Panc1 (cell line): ENCODE data around the gene OVOL2. TPM values are rescaled to one million over a fixed set of nuclear protein-coding genes. Genes with fewer than 3 reads are reported as not detected.

ENCODE experiments used
- ATAC-seq: fragments of 200-7000 bp; cut with Tn5 transposase; 2 replicates; pipeline ENCODE4 v1.9.1; 2020; ENCODE audit warnings: mild to moderate bottlenecking, moderate library complexity
- BruUV-seq: library from RNA; stranded (reverse); fragments of 400-500 nt; replicated peaks from 2 replicates; lab custom pipeline; 2021; lab: Mats Ljungman, UMichigan
- CTCF ChIA-PET: fragments of 300-600 bp; sonication (Branson Sonifier 250); formaldehyde crosslinking; loops from one replicate; lab custom pipeline; 2022; ENCODE audit warnings: antibody characterized with exemption; lab: Charles Lee
- POLR2A ChIA-PET: fragments of 300-600 bp; sonication (Branson Sonifier 250); formaldehyde crosslinking; loops from one replicate; lab custom pipeline; 2022; ENCODE audit warnings: antibody characterized with exemption; lab: Charles Lee
- DNase-seq: peaks from one replicate; pipeline ENCODE4 v3.0.0-alpha.2; 2010; ENCODE audit warnings: low read depth, low spot score
- H3K27ac ChIP-seq: 2 replicates; pipeline ENCODE4 v1.5.1; 2011; ENCODE audit warnings: mild to moderate bottlenecking, low read length, inconsistent platforms
- H3K27me3 ChIP-seq: fragments of 200-500 bp; sonication (Bioruptor generic); 2 replicates; pipeline ENCODE4 v1.6.0; 2014; ENCODE audit warnings: low read length, inconsistent platforms; ENCODE audit not compliant: control insufficient read depth, insufficient read depth
- H3K36me3 ChIP-seq: fragments of 200-500 bp; sonication (Bioruptor generic); 2 replicates; pipeline ENCODE4 v1.5.1; 2014; ENCODE audit warnings: inconsistent platforms, mild to moderate bottlenecking, low read length, moderate library complexity; ENCODE audit not compliant: control insufficient read depth, insufficient read depth
- H3K4me1 ChIP-seq: 2 replicates; pipeline ENCODE4 v1.5.1; 2011; ENCODE audit warnings: inconsistent platforms, mild to moderate bottlenecking, low read length, moderate library complexity; ENCODE audit not compliant: control insufficient read depth, insufficient read depth
- H3K4me3 ChIP-seq, 2 experiments: 2 replicates each; pipeline ENCODE4 v1.5.1; 2011 to 2012; ENCODE audit warnings: low read depth in 2 of 2, low read length in 2 of 2, mild to moderate bottlenecking in 2 of 2, inconsistent platforms in 1 of 2, moderate library complexity in 1 of 2
- H3K9me3 ChIP-seq: fragments of 200-500 bp; sonication (Bioruptor generic); 2 replicates; pipeline ENCODE4 v1.5.1; 2014; ENCODE audit warnings: low read depth, mild to moderate bottlenecking, inconsistent platforms, low read length, moderate library complexity; ENCODE audit not compliant: control insufficient read depth, insufficient read depth
- POLR2AphosphoS5 ChIP-seq: IDR thresholded peaks from 2 replicates; pipeline ENCODE4 v1.6.1; 2012; ENCODE audit warnings: mild to moderate bottlenecking, low read depth, low read length, moderate library complexity
- SIN3A ChIP-seq: IDR thresholded peaks from 2 replicates; pipeline ENCODE4 v1.6.1; 2012; ENCODE audit warnings: low read depth, mild to moderate bottlenecking, low read length, moderate library complexity, borderline replicate concordance; ENCODE audit not compliant: insufficient read depth
- TCF7L2 ChIP-seq: IDR thresholded peaks from 2 replicates; pipeline ENCODE4 v1.6.1; 2011; ENCODE audit warnings: mild to moderate bottlenecking, low read depth, low read length, inconsistent platforms
- in situ Hi-C: cut with HindIII; loops from 2 replicates; pipeline ENCODE4 v1.10.0; 2016; ENCODE audit warnings: low sequenced_read_pairs, low pct_unique_long_range_greater_than_20kb
- intact Hi-C: fragments of 100-400 bp; cut with micrococcal nuclease; formaldehyde crosslinking; loops from one replicate; pipeline ENCODE4 v1.10.0; 2022; ENCODE audit not compliant: unreplicated experiment
- total RNA-seq: library from RNA; stranded (reverse); gene quantifications from one replicate; pipeline ENCODE4 v1.2.1, GENCODE V29; 2021; ENCODE audit not compliant: unreplicated experiment
- TF ChIP-seq, protein P1 (sequence below): fragments of 450-650 bp; IDR thresholded peaks from 2 replicates; pipeline ENCODE4 v1.5.1; 2017; ENCODE audit warnings: mild to moderate bottlenecking
- TF ChIP-seq, protein P2 (sequence below), 2 experiments: IDR thresholded peaks; 2 replicates each; pipeline ENCODE4 v1.6.1; 2011 to 2012; ENCODE audit warnings: low read depth in 2 of 2, control low read depth in 1 of 2, low read length in 1 of 2, mild to moderate bottlenecking in 1 of 2, moderate library complexity in 1 of 2; ENCODE audit not compliant: insufficient read depth in 1 of 2

Gene OVOL2
- total RNA-seq, 1 experiment from 2014 or later = 0.77 TPM

DNA sequence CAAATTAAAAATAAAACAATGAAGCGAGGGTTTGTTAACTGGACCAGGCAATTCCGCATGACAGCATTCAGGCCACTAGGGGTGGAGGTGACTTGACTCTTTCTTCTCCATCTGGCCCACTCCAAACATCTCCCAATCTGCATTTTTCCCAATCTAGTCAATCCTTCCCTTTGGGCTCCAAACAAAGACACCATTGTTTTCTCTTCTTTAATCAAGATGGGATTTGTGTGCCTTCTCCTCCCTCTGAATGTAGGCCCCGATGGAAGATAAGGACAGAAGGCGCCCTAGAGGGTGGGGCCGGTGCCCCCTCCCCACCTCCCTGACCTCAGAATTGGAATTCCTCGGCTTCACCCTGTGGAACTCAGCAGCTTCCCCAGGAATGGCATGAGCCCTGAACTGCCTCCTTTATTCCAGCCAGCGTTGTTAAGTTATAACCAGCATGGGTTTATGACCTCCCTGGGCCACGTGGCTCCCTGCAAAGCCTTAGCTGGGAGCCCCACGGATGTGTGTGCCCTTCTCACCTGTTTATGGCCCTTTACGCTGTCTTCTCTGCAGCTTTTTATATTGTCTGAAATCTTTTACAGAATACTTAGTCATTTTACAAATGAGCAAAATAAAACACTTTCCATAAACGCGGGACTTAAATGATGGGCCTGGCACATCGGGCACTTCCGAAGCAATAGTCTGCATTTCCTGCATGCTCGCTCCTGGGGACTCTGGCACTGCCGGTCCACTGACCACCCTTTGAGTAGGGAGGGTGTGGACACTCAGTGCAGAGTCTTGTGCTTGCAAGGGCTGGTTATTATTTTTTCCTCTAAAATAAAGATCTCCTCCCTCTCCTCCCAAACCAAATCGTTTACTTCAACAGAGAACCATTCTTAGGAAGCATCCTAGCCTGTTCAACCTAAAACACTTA, 24.5 kb downstream of the OVOL2 start:
- no peak overlapping the region for H3K4me3 ChIP-seq
- peak; percentile 68 for ATAC-seq
- DNase-seq = no peak
- no peaks in the 10 kb centered on the region for H3K27me3 ChIP-seq
- H3K36me3 ChIP-seq = no peaks in the 10 kb centered on the region
- H3K27ac ChIP-seq = no peak overlapping the region
- intact Hi-C loops = no loop called here
- BruUV-seq = no TSS peak
- H3K4me1 ChIP-seq = peaks cover 4% of the 10 kb centered on the region
- TF ChIP-seq TCF7L2 = no peak
- no peak for TF ChIP-seq POLR2AphosphoS5
- TF ChIP-seq, protein P1, sequence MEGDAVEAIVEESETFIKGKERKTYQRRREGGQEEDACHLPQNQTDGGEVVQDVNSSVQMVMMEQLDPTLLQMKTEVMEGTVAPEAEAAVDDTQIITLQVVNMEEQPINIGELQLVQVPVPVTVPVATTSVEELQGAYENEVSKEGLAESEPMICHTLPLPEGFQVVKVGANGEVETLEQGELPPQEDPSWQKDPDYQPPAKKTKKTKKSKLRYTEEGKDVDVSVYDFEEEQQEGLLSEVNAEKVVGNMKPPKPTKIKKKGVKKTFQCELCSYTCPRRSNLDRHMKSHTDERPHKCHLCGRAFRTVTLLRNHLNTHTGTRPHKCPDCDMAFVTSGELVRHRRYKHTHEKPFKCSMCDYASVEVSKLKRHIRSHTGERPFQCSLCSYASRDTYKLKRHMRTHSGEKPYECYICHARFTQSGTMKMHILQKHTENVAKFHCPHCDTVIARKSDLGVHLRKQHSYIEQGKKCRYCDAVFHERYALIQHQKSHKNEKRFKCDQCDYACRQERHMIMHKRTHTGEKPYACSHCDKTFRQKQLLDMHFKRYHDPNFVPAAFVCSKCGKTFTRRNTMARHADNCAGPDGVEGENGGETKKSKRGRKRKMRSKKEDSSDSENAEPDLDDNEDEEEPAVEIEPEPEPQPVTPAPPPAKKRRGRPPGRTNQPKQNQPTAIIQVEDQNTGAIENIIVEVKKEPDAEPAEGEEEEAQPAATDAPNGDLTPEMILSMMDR = no peak
- TF ChIP-seq SIN3A = no peak
- TF ChIP-seq, protein P2, sequence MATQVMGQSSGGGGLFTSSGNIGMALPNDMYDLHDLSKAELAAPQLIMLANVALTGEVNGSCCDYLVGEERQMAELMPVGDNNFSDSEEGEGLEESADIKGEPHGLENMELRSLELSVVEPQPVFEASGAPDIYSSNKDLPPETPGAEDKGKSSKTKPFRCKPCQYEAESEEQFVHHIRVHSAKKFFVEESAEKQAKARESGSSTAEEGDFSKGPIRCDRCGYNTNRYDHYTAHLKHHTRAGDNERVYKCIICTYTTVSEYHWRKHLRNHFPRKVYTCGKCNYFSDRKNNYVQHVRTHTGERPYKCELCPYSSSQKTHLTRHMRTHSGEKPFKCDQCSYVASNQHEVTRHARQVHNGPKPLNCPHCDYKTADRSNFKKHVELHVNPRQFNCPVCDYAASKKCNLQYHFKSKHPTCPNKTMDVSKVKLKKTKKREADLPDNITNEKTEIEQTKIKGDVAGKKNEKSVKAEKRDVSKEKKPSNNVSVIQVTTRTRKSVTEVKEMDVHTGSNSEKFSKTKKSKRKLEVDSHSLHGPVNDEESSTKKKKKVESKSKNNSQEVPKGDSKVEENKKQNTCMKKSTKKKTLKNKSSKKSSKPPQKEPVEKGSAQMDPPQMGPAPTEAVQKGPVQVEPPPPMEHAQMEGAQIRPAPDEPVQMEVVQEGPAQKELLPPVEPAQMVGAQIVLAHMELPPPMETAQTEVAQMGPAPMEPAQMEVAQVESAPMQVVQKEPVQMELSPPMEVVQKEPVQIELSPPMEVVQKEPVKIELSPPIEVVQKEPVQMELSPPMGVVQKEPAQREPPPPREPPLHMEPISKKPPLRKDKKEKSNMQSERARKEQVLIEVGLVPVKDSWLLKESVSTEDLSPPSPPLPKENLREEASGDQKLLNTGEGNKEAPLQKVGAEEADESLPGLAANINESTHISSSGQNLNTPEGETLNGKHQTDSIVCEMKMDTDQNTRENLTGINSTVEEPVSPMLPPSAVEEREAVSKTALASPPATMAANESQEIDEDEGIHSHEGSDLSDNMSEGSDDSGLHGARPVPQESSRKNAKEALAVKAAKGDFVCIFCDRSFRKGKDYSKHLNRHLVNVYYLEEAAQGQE (IDR thresholded peaks at IDR 0.05; ENCODE audit: insufficient read depth in 1 of 2, low read depth in 2 of 2, low read length in 1 of 2) = no peak
- in situ Hi-C loops = no loop called here
- ChIA-PET CTCF (no interaction called here), POLR2A (no interaction called here)
- H3K9me3 ChIP-seq = no peaks in the 10 kb centered on the region

DNA sequence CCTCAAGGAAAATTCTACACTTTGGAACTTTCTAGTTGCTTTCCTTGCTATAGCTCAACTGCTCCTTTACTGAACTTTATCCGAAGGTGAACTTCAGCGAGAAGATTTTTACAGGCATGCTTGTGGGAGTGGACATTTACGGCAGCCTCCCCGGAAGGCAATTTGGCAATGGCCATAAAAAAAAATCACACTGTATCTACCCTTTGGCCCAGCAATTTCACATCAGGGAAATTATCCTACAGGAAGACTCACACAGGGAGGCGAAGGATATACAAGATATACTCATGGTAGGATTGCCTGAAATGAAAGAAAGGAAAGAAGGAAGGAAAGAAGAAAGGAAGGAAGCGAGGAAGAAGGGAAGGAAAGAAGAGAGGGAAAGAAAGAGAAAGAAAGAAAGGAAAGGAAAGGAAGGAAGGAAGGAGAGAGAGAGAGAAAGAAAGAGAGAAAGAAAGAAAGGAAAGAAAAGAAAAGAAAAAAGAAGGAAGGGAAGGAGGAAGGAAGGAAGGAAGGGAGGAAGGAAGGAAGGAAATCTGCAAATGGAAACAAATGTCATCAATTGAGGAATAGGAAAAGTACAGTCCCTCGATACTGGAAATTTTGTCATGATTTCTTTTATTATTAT, 25.7 kb downstream of the OVOL2 start:
- in situ Hi-C loops (no loop called here), intact Hi-C loops (no loop called here)
- BruUV-seq = no TSS peak
- Histone ChIP-seq H3K4me3 (no peak overlapping the region), H3K4me1 (peaks cover 4% of the 10 kb centered on the region), H3K9me3 (no peaks in the 10 kb centered on the region), H3K27ac (no peak overlapping the region), H3K36me3 (no peaks in the 10 kb centered on the region), H3K27me3 (no peaks in the 10 kb centered on the region)
- no peak for ATAC-seq
- ChIA-PET POLR2A (no interaction called here), CTCF (no interaction called here)
- TF ChIP-seq SIN3A (no peak), TCF7L2 (no peak), POLR2AphosphoS5 (no peak)
- TF ChIP-seq, protein P1 = no peak
- TF ChIP-seq, protein P2 (IDR thresholded peaks at IDR 0.05; ENCODE audit: insufficient read depth in 1 of 2, low read depth in 2 of 2, low read length in 1 of 2) = no peak
- DNase-seq = no peak
